HepG2 (cell line): ENCODE measurements around the gene FANCG. TPM values are rescaled to one million over a fixed set of nuclear protein-coding genes. Genes with fewer than 3 reads are reported as not detected.

ENCODE experiments used
- BCL6 ChIP-seq: IDR thresholded peaks from 2 replicates; pipeline ENCODE4 v1.6.1; 2016; ENCODE audit warnings: missing genetic modification reagents, missing compliant biosample characterization
- CEBPB ChIP-seq: IDR thresholded peaks from 2 replicates; pipeline ENCODE4 v1.6.1; 2011; ENCODE audit warnings: low read depth, low read length, improper control_type of control experiment, borderline replicate concordance
- CEBPZ ChIP-seq: IDR thresholded peaks from 2 replicates; pipeline ENCODE4 v1.6.1; 2012; ENCODE audit warnings: low read length, improper control_type of control experiment
- EEA1 ChIP-seq: sonication (generic); formaldehyde crosslinking; IDR thresholded peaks from 2 replicates; pipeline ENCODE4 v1.5.1; 2020; ENCODE audit warnings: mild to moderate bottlenecking, missing genetic modification reagents, borderline replicate concordance
- HDAC2 ChIP-seq: sonication (generic); formaldehyde crosslinking; IDR thresholded peaks from 2 replicates; pipeline ENCODE4 v1.4.0; 2020; ENCODE audit warnings: missing genetic modification reagents
- HIVEP1 ChIP-seq: sonication (generic); formaldehyde crosslinking; IDR thresholded peaks from 2 replicates; pipeline ENCODE4 v1.4.0; 2020; ENCODE audit warnings: mild to moderate bottlenecking, missing genetic modification reagents
- MAZ ChIP-seq, 2 experiments: sonication (generic) in 1 of 2; formaldehyde crosslinking in 1 of 2; IDR thresholded peaks; 2 replicates each; pipeline versions ENCODE4 v1.5.0 to v1.6.1; 2012 to 2020; ENCODE audit warnings: low read depth in 2 of 2, mild to moderate bottlenecking in 2 of 2, borderline replicate concordance in 1 of 2, improper control_type of control experiment in 1 of 2, low read length in 1 of 2, missing genetic modification reagents in 1 of 2, moderate library complexity in 1 of 2
- NFRKB ChIP-seq: fragments of 450-650 bp; IDR thresholded peaks from 2 replicates; pipeline ENCODE4 v1.6.1; 2017
- RAD51 ChIP-seq: fragments of 450-650 bp; IDR thresholded peaks from 2 replicates; pipeline ENCODE4 v1.6.1; 2016; ENCODE audit warnings: borderline replicate concordance
- REL ChIP-seq: sonication (generic); formaldehyde crosslinking; conservative IDR thresholded peaks from 2 replicates; pipeline ENCODE4 v1.8.0; 2022; ENCODE audit warnings: mild to moderate bottlenecking, missing genetic modification reagents, moderate library complexity
- RXRB ChIP-seq: IDR thresholded peaks from 2 replicates; pipeline ENCODE4 v1.6.1; 2016; ENCODE audit warnings: borderline replicate concordance, missing genetic modification reagents, missing compliant biosample characterization
- SALL2 ChIP-seq: sonication (generic); formaldehyde crosslinking; IDR thresholded peaks from 2 replicates; pipeline ENCODE4 v1.8.1; 2023; ENCODE audit warnings: mild to moderate bottlenecking, missing genetic modification reagents, inconsistent platforms
- SATB2 ChIP-seq: sonication (generic); formaldehyde crosslinking; IDR thresholded peaks from 2 replicates; pipeline ENCODE4 v1.5.0; 2020; ENCODE audit warnings: missing genetic modification reagents
- STAG1 ChIP-seq: sonication (generic); formaldehyde crosslinking; IDR thresholded peaks from 2 replicates; pipeline ENCODE4 v1.4.0; 2020; ENCODE audit warnings: missing genetic modification reagents
- TARDBP ChIP-seq: sonication (generic); formaldehyde crosslinking; IDR thresholded peaks from 2 replicates; pipeline ENCODE4 v1.8.0; 2022; ENCODE audit warnings: mild to moderate bottlenecking, missing genetic modification reagents
- ZFP82 ChIP-seq: sonication (generic); formaldehyde crosslinking; IDR thresholded peaks from 2 replicates; pipeline ENCODE4 v1.5.1; 2020; ENCODE audit warnings: mild to moderate bottlenecking, missing genetic modification reagents, borderline replicate concordance
- ZMYM4 ChIP-seq: sonication (generic); formaldehyde crosslinking; IDR thresholded peaks from 2 replicates; pipeline ENCODE4 v1.8.1; 2023; ENCODE audit warnings: mild to moderate bottlenecking, missing genetic modification reagents
- ZNF20 ChIP-seq: sonication (generic); formaldehyde crosslinking; IDR thresholded peaks from 2 replicates; pipeline ENCODE4 v1.4.0; 2020; ENCODE audit warnings: mild to moderate bottlenecking, moderate library complexity, missing genetic modification reagents
- ZNF7 ChIP-seq: IDR thresholded peaks from 2 replicates; pipeline ENCODE4 v1.6.1; 2016; ENCODE audit warnings: missing biosample characterization, missing genetic modification reagents
- ZNF841 ChIP-seq: sonication (generic); formaldehyde crosslinking; IDR thresholded peaks from 2 replicates; pipeline ENCODE4 v1.8.1; 2023; ENCODE audit warnings: missing genetic modification reagents, borderline replicate concordance
- polyA plus RNA-seq, 8 experiments: library from polyadenylated mRNA; depleted of rRNA in 3 of 8; stranded (reverse) in 7 of 8; unstranded in 1 of 8; fragments of >200 nt; fragmentation: Illumina TruSeq in 4 of 8; extraction: Trizol in 4 of 8; gene quantifications; 2 replicates each; pipeline versions ENCODE4 v1.2.1 to v1.2.3, GENCODE V29; 2011 to 2016; ENCODE audit warnings: low read depth in 4 of 8, missing spikeins in 1 of 8, mixed read lengths in 1 of 8; ENCODE audit not compliant: insufficient read depth in 1 of 8
- total RNA-seq, 5 experiments: library from RNA; depleted of rRNA; stranded (reverse); fragments of >200 nt; fragmentation: Illumina TruSeq; extraction: Trizol; gene quantifications; 2 replicates each; pipeline ENCODE4 v1.2.3, GENCODE V29; 2016; ENCODE audit warnings: low read depth in 1 of 5
- TF ChIP-seq, protein P1 (sequence below): sonication (generic); formaldehyde crosslinking; IDR thresholded peaks from 2 replicates; pipeline ENCODE4 v1.8.0; 2022; ENCODE audit warnings: missing genetic modification reagents, mild to moderate bottlenecking, borderline replicate concordance
- TF ChIP-seq, protein P2 (sequence below): sonication (generic); formaldehyde crosslinking; IDR thresholded peaks from 2 replicates; pipeline ENCODE4 v1.4.0; 2020; ENCODE audit warnings: missing genetic modification reagents
- TF ChIP-seq, protein P3 (sequence below): sonication (generic); formaldehyde crosslinking; IDR thresholded peaks from 2 replicates; pipeline ENCODE4 v1.4.0; 2020; ENCODE audit warnings: mild to moderate bottlenecking, missing genetic modification reagents

FANCG gene
- total and polyA plus RNA-seq, 2 of the 13 experiments (the other 11 are each of a cell fraction or from before 2014, with no cell fraction given), result 14.4 to 45.1 TPM

- TF ChIP-seq HIVEP1 (peak; percentile 64), TARDBP (CRISPR knock-in tag) (peak; percentile 70; the same call in 1 of the 2 replicates), RAD51 (no peak), SATB2 (CRISPR knock-in tag) (no peak), REL (0 out of 2 replicates have a peak, but pooled peaks have one; percentile 62), ZMYM4 (CRISPR knock-in tag) (peak; percentile 48; the same call in 1 of the 2 replicates), EEA1 (CRISPR knock-in tag) (0 out of 2 replicates have a peak, but pooled peaks have one; percentile 24), STAG1 (no peak), ZNF7 (CRISPR knock-in tag) (no peak), ZNF841 (CRISPR knock-in tag) (no peak), CEBPB (no peak), NFRKB (no peak), BCL6 (CRISPR knock-in tag) (no peak), CEBPZ (no peak), SALL2 (CRISPR knock-in tag) (no peak), MAZ (IDR thresholded peaks at IDR 0.05; ENCODE audit: borderline replicate concordance, low read depth, low read length) (no peak), MAZ (CRISPR knock-in tag; IDR thresholded peaks at IDR 0.05; ENCODE audit: low read depth) (0 out of 2 replicates have a peak, but pooled peaks have one; percentile 24), ZNF20 (no peak), ZFP82 (no peak), RXRB (CRISPR knock-in tag) (peak; percentile 23; the same call in 1 of the 2 replicates), HDAC2 (CRISPR knock-in tag) (peak; percentile 31; the same call in 1 of the 2 replicates)
- TF ChIP-seq, protein P1, sequence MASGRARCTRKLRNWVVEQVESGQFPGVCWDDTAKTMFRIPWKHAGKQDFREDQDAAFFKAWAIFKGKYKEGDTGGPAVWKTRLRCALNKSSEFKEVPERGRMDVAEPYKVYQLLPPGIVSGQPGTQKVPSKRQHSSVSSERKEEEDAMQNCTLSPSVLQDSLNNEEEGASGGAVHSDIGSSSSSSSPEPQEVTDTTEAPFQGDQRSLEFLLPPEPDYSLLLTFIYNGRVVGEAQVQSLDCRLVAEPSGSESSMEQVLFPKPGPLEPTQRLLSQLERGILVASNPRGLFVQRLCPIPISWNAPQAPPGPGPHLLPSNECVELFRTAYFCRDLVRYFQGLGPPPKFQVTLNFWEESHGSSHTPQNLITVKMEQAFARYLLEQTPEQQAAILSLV (CRISPR knock-in tag), result no peak
- TF ChIP-seq, protein P2, sequence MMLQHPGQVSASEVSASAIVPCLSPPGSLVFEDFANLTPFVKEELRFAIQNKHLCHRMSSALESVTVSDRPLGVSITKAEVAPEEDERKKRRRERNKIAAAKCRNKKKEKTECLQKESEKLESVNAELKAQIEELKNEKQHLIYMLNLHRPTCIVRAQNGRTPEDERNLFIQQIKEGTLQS, result no peak
- TF ChIP-seq, protein P3, sequence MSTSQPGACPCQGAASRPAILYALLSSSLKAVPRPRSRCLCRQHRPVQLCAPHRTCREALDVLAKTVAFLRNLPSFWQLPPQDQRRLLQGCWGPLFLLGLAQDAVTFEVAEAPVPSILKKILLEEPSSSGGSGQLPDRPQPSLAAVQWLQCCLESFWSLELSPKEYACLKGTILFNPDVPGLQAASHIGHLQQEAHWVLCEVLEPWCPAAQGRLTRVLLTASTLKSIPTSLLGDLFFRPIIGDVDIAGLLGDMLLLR (CRISPR knock-in tag), result peak; percentile 55; the same call in 1 of the 2 replicates
Observed at GRCh38 chr9:35115680-35116538, 36.2 kb upstream of the FANCG start, which contains the start of gene ATOSB (continued).
